ENCODE measurements around the gene KCNJ11. TPM values are rescaled to one million over a fixed set of nuclear protein-coding genes. Genes with fewer than 3 reads are reported as not detected.

Gene KCNJ11
- total RNA-seq, 4 donors from 2014 or later = 0.66 to 6.5 (median 2.5) TPM; not detected in 1

DNA sequence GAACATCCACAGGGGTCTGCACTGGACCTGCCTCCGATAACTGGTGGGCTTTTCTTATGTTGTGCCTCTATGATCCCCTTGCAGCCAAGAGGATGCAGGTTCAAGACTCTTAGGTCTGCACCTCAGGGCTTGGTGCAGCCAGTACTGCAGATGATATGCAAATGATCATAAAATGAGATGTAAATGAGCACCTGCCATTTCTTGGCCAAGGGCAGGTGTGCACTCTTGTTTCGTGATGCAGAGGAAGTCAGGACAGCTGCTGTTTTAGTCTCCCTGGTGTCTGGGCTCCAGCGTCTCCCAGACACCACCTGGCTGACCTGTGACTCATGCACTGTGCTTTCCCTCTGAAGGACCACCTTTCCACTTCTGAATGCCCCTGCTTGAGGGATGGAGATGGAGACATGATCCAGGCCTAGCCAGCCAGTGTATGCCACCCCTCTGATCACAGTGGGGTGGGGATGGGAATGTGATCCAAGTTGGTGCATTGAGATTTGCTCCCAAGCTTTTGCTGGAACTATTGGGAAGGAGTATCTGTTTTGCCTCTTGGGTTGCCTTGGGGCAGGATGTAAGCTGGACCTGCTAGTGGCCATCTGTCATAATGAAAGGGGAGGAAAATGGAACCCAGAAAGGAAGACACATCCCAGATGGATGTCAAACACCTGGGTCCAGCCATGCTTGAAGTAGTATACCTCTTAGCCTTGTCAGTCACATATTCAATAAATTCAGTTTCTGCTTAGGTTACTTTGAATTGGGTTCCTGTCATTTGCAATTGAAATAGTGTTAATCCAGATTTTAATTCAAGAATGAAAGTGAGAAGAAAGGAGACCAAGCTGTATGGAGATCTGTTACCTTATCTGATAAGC, 3.3 kb upstream of the KCNJ11 start:
- no peak overlapping the region for H3K27ac ChIP-seq (replicated peaks in 1 of 4)
- H3K36me3 ChIP-seq = no peaks in the 10 kb centered on the region
- H3K27me3 ChIP-seq = peaks cover 0 to 8% (median 0%) of the 10 kb centered on the region in 4 donors
- intact Hi-C loops (cut with DNase I) = no loop called here
- no peak for DNase-seq (ENCODE audit: extremely low spot score)
- H3K4me1 ChIP-seq = peaks cover 6 to 19% (median 17%) of the 10 kb centered on the region in 4 donors
- H3K4me3 ChIP-seq = no peak overlapping the region
- H3K9me3 ChIP-seq = no peaks in the 10 kb centered on the region
- no peak for TF ChIP-seq POLR2AphosphoS5 (IDR thresholded peaks at IDR 0.05)
- TF ChIP-seq, protein P1, sequence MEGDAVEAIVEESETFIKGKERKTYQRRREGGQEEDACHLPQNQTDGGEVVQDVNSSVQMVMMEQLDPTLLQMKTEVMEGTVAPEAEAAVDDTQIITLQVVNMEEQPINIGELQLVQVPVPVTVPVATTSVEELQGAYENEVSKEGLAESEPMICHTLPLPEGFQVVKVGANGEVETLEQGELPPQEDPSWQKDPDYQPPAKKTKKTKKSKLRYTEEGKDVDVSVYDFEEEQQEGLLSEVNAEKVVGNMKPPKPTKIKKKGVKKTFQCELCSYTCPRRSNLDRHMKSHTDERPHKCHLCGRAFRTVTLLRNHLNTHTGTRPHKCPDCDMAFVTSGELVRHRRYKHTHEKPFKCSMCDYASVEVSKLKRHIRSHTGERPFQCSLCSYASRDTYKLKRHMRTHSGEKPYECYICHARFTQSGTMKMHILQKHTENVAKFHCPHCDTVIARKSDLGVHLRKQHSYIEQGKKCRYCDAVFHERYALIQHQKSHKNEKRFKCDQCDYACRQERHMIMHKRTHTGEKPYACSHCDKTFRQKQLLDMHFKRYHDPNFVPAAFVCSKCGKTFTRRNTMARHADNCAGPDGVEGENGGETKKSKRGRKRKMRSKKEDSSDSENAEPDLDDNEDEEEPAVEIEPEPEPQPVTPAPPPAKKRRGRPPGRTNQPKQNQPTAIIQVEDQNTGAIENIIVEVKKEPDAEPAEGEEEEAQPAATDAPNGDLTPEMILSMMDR (IDR thresholded peaks at IDR 0.05) = no peak
- no peak for TF ChIP-seq POLR2A (IDR thresholded peaks at IDR 0.05; ENCODE audit: low read depth)
- TF ChIP-seq EP300 (IDR thresholded peaks at IDR 0.05) = no peak
- WGBS = 90% methylated on average over 1 of the region's 3 CpGs

DNA sequence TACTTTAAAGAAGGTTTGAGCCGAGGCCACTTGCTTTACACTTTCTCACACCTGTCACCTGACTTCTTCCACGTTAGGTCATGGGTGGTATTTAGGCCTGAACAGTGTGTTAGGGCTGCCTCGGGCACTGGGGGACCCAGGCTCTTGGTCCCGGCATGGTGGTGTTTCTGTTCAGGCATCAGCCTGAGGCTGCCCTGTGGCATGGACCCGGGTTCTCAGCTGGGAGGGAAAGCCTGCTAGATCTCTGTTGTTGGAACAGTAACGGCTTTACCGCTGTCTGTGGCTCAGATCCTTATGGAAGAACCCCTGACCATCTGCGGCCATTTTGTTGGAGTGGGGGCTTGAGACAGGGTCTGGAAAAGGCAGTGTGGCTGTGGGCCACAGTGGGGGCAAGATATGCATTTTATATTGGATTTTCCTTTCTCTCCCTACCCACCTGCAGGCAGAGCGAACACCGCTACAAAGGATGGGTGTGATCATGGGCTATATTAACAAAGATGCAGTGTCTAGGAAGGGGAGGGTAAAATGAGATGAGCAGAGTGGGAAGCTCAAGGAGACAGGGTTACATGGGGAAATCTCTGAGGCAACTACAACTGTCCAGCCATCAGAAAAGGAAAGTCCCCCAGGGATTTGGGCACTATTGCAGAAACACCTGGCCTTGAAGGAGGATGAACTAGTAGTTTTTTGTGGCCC, 1.6 kb upstream of the KCNJ11 start:
- H3K27me3 ChIP-seq = peaks cover 0 to 8% (median 0%) of the 10 kb centered on the region in 4 donors
- WGBS = 62% methylated on average over 10 of the region's 10 CpGs
- intact Hi-C loops (cut with DNase I) = no loop called here
- peak overlapping the region in 1 of 4 donors; percentile 49 for H3K27ac ChIP-seq (replicated peaks in 1 of 4)
- no peaks in the 10 kb centered on the region for H3K9me3 ChIP-seq
- no peak for DNase-seq (ENCODE audit: extremely low spot score)
- peaks cover 6 to 30% (median 26%) of the 10 kb centered on the region in 4 donors for H3K4me1 ChIP-seq
- H3K4me3 ChIP-seq = peak overlapping the region; percentile 61 to 81 (median 62)
- no peak for TF ChIP-seq EP300 (IDR thresholded peaks at IDR 0.05)
- TF ChIP-seq POLR2A (IDR thresholded peaks at IDR 0.05; ENCODE audit: low read depth) = no peak
- TF ChIP-seq, protein P1 (IDR thresholded peaks at IDR 0.05) = no peak
- TF ChIP-seq POLR2AphosphoS5 (IDR thresholded peaks at IDR 0.05) = no peak
- H3K36me3 ChIP-seq = no peaks in the 10 kb centered on the region

DNA sequence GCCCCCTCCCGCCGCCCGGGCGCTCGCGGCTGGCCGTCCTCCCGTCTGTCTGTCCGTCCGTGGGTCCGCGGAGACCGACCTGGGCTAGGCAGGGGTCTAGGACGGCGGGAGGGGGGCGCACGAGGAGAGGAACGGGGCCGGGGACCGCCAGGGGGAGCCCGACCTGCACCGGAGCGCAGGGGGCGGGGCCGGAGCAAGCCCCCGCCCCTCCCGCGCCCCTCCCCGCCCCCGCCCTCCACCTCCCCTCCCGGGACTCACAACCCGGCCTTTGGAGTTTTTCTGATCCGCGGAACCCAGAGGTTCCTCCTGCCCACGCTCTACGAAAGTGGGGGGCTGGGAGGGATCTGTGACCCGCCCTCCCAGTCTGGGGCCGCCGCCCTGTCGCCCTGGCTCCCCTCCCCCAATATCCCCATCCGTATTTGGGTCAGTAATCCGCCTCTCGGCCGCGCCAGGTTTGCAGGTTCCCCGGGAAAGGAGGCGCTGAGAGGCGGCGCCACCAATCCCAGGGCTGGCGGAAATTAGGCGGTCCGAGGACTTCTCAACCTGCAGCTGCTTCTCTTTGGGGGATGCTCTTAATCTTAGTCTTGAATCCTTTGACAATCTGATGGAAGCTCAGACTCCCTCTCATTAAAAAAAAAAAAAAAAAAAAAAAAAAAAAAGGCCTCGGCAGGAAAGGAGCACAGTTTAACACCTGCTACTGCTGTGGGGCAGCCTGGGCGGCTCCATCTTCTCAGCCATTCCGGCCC, 925 bp upstream of the KCNJ11 start:
- DNase-seq (ENCODE audit: extremely low spot score) = no peak
- Histone ChIP-seq H3K27ac (replicated peaks in 1 of 4) (peak overlapping the region in 3 of 4 donors; percentile 33 to 49 (median 38)), H3K27me3 (peaks cover 0 to 8% (median 0%) of the 10 kb centered on the region in 4 donors), H3K4me3 (peak overlapping the region; percentile 61 to 81 (median 62)), H3K4me1 (peaks cover 6 to 30% (median 26%) of the 10 kb centered on the region in 4 donors), H3K9me3 (no peaks in the 10 kb centered on the region), H3K36me3 (no peaks in the 10 kb centered on the region)
- TF ChIP-seq EP300 (IDR thresholded peaks at IDR 0.05) (no peak), POLR2AphosphoS5 (IDR thresholded peaks at IDR 0.05) (peak in 1 of 2 donors; percentile 19), POLR2A (IDR thresholded peaks at IDR 0.05; ENCODE audit: low read depth) (no peak)
- TF ChIP-seq, protein P1 (IDR thresholded peaks at IDR 0.05) = peak; percentile 49 to 86 (median 76)
- WGBS = 21% methylated on average over 6 of the region's 55 CpGs
- intact Hi-C loops (cut with DNase I) = no loop called here

DNA sequence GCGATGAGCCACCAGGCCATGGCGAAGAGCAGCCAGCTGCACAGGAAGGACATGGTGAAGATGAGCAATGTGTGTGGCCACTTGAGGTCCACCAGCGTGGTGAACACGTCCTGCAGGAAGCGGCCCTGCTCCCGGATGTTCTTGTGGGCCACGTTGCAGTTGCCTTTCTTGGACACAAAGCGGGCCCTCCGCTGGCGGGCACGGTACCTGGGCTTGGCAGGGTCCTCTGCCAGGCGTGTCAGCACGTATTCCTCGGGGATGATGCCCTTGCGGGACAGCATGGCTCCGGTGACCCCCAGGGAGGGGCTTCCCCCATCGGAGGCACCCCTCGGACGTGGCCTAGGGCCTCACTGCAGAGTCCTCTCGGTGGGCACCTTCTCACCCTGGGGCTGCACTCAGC, 648 bp downstream of the KCNJ11 start:
- WGBS = 100% methylated on average over 1 of the region's 20 CpGs
- H3K4me3 ChIP-seq = no peak overlapping the region
- TF ChIP-seq, protein P1 (IDR thresholded peaks at IDR 0.05) = no peak
- no peak for TF ChIP-seq POLR2AphosphoS5 (IDR thresholded peaks at IDR 0.05)
- H3K4me1 ChIP-seq = peaks cover 6 to 30% (median 26%) of the 10 kb centered on the region in 4 donors
- intact Hi-C loops (cut with DNase I) = no loop called here
- H3K36me3 ChIP-seq = no peaks in the 10 kb centered on the region
- H3K9me3 ChIP-seq = no peaks in the 10 kb centered on the region
- no peak for DNase-seq (ENCODE audit: extremely low spot score)
- H3K27me3 ChIP-seq = peaks cover 0 to 8% (median 0%) of the 10 kb centered on the region in 4 donors
- H3K27ac ChIP-seq (replicated peaks in 1 of 4) = no peak overlapping the region
